Hepatocyte (in vitro differentiated cells): ENCODE data around the gene CLMP.

Source experiments
- EZH2 ChIP-seq: fragments of 200-600 bp; sonication (generic); IDR thresholded peaks from 2 replicates; pipeline ENCODE4 v1.6.1; 2016; ENCODE audit warnings: antibody characterized with exemption, mild to moderate bottlenecking, borderline replicate concordance
- EZH2phosphoT487 ChIP-seq: fragments of 200-600 bp; sonication (generic); IDR thresholded peaks from one replicate; pipeline ENCODE4 v1.6.1; 2018; ENCODE audit warnings: antibody characterized with exemption, mild to moderate bottlenecking, low read depth, moderate library complexity; ENCODE audit not compliant: unreplicated experiment, severe bottlenecking
- TF ChIP-seq, protein P1 (sequence below): fragments of 200-600 bp; sonication (generic); IDR thresholded peaks from 2 replicates; pipeline ENCODE4 v1.5.1; 2016; ENCODE audit warnings: antibody characterized with exemption, mild to moderate bottlenecking; ENCODE audit not compliant: poor library complexity

- TF ChIP-seq, protein P1, sequence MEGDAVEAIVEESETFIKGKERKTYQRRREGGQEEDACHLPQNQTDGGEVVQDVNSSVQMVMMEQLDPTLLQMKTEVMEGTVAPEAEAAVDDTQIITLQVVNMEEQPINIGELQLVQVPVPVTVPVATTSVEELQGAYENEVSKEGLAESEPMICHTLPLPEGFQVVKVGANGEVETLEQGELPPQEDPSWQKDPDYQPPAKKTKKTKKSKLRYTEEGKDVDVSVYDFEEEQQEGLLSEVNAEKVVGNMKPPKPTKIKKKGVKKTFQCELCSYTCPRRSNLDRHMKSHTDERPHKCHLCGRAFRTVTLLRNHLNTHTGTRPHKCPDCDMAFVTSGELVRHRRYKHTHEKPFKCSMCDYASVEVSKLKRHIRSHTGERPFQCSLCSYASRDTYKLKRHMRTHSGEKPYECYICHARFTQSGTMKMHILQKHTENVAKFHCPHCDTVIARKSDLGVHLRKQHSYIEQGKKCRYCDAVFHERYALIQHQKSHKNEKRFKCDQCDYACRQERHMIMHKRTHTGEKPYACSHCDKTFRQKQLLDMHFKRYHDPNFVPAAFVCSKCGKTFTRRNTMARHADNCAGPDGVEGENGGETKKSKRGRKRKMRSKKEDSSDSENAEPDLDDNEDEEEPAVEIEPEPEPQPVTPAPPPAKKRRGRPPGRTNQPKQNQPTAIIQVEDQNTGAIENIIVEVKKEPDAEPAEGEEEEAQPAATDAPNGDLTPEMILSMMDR, result no peak
- TF ChIP-seq EZH2 (no peak), EZH2phosphoT487 (no peak)
These were observed 1.3 kb downstream of the CLMP start for GRCh38 chr11:123193742-123194141.
